GM19193 (cell line): Measurements from ENCODE around the gene LRRC66.

Experiments
- POLR2A ChIP-seq: IDR thresholded peaks from 4 replicates; pipeline ENCODE4 v1.6.1; 2011; ENCODE audit not compliant: insufficient read depth, insufficient read length; ENCODE audit errors: extremely low read depth

LRRC66 gene

DNA sequence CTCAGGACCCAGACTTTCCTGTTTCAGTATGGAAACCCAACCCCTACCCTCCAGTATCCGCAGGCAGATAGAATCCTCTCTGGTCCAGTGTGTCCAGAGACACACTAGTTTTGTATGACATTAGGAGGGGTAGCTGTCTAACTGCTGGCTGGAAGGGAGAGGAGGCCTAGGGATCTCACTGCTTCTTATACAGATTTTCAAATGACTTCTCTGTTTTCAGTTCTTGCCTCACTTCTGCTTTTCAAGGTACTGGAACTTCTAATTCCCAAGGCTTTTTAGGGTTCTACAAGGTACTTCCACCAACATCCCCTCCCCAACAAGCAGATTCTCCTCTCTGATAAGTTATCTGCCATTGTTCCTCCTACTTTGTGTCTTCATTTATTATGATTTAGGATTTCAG is 11.8 kb upstream of the LRRC66 start:
- no peak for TF ChIP-seq POLR2A

GRCh38 chr4:52028970-52029369 is 8.8 kb upstream of the LRRC66 start:
- TF ChIP-seq POLR2A, result no peak

- TF ChIP-seq POLR2A, result no peak
Measured at GRCh38 chr4:52017814-52018213, 2.3 kb downstream of the LRRC66 start.

DNA sequence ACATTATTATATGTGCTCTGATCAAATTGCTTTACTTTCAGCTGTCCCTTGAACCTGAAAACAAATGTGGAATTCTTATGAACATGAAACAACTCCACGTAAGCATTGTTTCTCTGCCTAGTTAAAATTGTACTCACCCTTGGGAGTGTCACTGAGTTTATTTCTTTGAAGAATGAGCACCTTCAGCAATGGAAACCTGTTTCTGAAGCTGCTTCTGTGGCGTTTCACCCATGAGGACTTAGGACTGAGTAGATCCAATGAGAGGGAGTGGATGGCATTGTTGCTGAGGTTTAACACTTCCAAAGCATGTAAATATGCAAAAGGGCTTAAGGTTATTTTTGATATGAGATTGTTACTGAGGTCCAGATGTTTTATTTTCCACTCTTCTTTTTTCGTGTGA is 3.2 kb downstream of the LRRC66 start:
- TF ChIP-seq POLR2A, result no peak

GRCh38 chr4:52015366-52015765 is 4.8 kb downstream of the LRRC66 start:
- TF ChIP-seq POLR2A, result no peak

DNA sequence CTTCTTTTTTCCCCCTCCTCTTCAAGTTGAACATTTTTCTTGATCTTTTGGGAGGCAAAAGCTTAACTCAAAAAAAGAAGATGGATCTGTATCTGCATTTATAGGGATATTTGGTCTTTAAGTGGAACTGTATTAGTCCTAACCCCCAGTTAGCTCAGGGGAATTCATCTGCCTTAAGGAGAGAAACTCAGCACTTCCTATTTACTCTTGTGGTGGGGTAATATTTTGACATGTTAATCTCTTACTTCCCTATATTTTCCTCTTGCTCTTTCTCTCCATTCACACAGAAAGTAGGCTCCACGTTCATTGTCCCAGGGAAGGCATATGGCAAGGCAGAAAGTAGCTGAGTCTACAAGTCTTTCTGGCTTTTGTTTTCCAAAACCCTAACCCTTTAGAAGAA is 5.3 kb downstream of the LRRC66 start:
- TF ChIP-seq POLR2A, result no peak

- no peak for TF ChIP-seq POLR2A
Measured at GRCh38 chr4:52012651-52013050, 7.5 kb downstream of the LRRC66 start.

DNA sequence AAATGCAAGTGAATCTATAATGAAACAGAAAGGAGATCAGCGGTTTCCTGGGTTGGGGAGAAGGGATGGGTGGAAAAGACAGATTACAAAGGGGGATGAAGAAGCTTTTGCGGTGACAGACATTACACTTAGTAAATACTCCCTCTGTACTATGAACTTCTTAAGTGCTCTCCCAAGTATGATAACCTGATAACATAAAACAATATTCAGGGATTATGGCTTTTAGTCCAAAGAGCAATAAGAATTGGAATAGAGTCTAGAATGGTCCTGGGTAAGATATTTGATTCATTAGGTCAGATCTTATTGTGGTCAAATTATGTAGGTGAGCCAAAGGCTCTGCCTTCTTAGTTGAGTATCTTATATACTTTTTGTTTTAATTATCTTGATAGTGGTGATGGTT is 9.2 kb downstream of the LRRC66 start:
- TF ChIP-seq POLR2A, result no peak

- TF ChIP-seq POLR2A, result no peak
Measured at GRCh38 chr4:52006887-52007286, 13.3 kb downstream of the LRRC66 start.

- TF ChIP-seq POLR2A, result no peak
Measured at GRCh38 chr4:52005604-52006273, 14.4 kb downstream of the LRRC66 start.

DNA sequence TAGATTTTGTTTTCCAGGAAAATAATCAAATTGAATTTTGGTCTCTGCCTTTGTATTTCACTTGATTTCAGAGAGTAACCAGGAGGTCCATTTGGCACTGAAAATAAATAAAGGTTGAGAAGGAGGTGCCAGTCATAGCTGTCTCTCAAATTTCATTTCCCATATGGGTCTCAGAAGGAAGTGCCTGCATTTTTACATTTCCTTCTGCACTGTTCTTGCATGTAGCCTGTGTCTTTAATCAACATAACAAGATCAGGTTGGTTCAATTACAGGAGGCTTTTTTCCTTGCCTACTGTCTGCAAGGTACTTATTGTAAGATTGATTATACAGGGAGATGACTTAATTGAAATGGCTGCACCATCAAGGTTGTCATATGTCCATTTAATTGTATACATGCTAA is 15.7 kb downstream of the LRRC66 start:
- TF ChIP-seq POLR2A, result no peak

DNA sequence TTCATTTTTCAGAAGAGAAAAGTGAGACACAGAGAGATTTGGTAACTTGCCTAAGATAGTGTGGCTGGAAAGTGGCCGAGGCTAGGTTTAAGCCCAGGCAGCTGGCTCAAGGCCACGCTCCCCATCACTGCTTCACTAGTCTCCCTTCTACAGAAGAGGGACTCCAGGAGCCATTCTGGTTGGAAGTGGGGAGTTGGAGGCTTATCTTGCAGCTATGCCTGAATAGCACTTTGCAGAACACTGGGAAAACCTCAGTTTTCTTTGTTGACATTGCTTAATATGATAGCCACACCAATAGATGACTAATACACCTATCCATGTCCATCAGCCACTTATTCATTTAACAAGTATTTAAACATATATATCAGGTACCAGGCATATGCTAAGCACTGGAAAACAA is 18.5 kb downstream of the LRRC66 start:
- TF ChIP-seq POLR2A, result no peak

DNA sequence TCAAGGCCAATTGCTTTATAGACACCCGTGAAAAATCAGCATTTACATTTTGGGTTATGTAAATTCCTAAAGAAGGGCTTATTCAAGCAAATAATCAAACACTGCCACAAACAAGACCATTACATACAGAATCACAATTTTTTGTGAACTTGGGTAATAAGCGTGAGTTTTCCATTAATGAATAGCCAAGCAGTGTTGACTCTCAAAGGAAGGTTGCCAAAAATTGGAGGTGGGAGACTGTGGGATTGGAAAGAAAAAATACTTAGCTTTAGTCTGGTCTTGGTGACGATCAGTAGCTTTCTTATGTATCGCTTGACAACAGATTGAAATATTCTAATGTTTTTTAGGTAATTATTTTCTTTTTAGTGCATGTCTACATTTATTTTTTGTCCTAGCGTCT is 20.9 kb downstream of the LRRC66 start:
- no peak for TF ChIP-seq POLR2A

DNA sequence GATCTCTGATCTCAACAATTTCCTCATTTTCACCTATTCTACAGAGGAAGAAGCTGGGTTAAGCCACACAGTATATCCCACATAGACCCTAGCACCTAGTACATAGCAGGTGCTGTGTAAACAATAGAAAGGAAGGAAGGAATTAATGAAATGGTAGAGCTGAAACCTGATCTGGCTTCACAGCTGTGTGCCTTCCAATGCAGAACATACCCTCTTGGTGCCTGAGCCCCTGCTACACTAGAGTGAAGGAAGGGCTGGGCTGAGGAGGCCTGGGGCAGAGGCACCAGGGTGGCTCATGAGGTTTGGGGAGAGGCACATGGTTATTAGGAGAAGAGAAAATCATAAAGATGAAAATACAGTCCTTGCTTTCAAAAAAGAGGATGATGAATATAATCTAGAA is 21.3 kb downstream of the LRRC66 start:
- no peak for TF ChIP-seq POLR2A

GRCh38 chr4:51997647-51998046 is 22.5 kb downstream of the LRRC66 start:
- no peak for TF ChIP-seq POLR2A

DNA sequence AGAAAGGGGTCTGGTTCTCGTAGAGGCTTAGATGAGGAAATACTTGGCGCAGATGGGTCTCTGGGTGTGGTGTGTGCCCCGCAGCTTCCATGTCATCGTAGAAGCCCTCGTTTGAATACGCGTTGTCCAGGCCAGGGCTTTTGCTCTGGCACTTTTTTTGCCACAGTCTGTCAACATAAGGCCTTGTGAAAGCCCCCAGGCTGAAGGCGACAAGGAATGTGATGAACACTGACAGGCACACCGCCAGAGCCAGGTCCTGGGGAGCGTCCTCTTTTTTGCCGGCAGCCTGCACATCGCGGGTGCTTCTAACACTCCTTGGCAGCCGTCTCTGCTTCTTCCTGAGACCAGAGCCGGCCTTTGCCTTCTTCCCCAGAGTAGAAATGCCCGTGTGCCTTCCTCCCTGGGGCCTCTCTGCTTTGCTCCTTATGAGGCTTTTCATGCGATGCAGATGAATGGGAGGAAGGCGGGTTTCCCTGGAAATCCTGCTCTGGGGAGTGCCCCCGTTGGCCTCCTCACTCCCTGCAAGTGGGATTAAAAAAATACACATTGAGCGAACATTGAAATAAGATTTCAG is 24.4 kb downstream of the LRRC66 start:
- no peak for TF ChIP-seq POLR2A

DNA sequence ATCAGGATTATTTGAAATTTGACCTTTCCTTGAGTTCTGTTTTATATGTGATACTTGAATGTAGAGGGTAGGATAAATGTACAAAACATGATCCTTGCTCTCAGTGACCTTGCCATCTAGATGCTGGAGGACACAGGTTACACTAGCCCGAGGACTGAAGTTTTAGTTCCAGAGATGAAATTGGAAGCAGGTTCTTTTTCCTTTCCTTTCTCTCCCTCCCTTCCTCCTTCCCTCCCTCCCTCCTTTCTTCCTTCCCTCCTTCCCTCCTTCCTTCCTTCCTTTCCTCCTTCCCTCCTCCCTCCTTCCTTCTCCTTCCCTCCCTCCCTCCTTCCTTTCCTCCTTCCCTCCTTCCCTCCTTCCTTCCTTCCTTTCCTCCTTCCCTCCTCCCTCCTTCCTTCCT is 54.3 kb downstream of the LRRC66 start:
- TF ChIP-seq POLR2A, result no peak
